IPS-20b (cell line): ENCODE measurements around the gene RNF217.

Source experiments
- H3K27ac ChIP-seq: one replicate; pipeline ENCODE4 v1.5.1; 2013; ENCODE audit warnings: low read length
- H3K27me3 ChIP-seq: 2 replicates; pipeline ENCODE4 v1.6.1; 2013; ENCODE audit warnings: mild to moderate bottlenecking, low read length, inconsistent platforms; ENCODE audit not compliant: insufficient read depth
- H3K36me3 ChIP-seq: 2 replicates; pipeline ENCODE4 v1.6.1; 2013; ENCODE audit warnings: low read depth, mild to moderate bottlenecking, inconsistent platforms, low read length, moderate library complexity; ENCODE audit not compliant: insufficient read depth
- H3K4me1 ChIP-seq: 2 replicates; pipeline ENCODE4 v1.6.1; 2013; ENCODE audit warnings: mild to moderate bottlenecking, control low read depth, inconsistent platforms, low read length, moderate library complexity; ENCODE audit not compliant: insufficient read depth
- H3K4me3 ChIP-seq: 2 replicates; pipeline ENCODE4 v1.5.1; 2013; ENCODE audit warnings: mild to moderate bottlenecking, low read length, inconsistent platforms
- H3K9ac ChIP-seq: 2 replicates; pipeline ENCODE4 v1.6.1; 2013; ENCODE audit warnings: low read depth, mild to moderate bottlenecking, inconsistent platforms, low read length, moderate library complexity
- H3K9me3 ChIP-seq: 2 replicates; pipeline ENCODE4 v1.6.1; 2013; ENCODE audit warnings: mild to moderate bottlenecking, low read depth, low read length, inconsistent platforms; ENCODE audit not compliant: insufficient read depth

The RNF217 gene

GRCh38 chr6:125046107-125046925 is 84.1 kb downstream of the RNF217 start:
- no peaks in the 10 kb centered on the region for H3K9me3 ChIP-seq
- peak overlapping the region; percentile 37 for H3K27ac ChIP-seq

DNA sequence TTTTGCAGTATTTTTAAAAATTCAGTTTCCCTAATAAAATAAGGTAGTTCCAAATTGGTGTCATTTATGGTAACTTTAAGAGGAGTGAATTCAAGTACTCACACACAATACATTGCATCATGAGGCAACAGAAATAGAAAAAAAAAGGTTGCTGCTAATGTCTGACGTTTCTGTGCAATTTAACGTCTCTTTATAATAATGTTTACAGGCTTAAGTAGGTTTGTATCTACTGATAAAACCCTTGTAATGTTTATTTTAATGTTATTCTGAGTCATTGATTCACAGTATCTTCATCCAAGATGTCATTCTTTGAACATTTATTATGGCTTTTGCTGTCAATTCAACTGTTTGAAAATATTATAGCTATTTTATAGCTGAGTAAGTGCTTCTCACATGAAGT is 86.0 kb downstream of the RNF217 start:
- Histone ChIP-seq H3K4me1 (peaks cover 11% of the 10 kb centered on the region; the same call in 1 of the 2 replicates), H3K36me3 (no peaks in the 10 kb centered on the region), H3K9ac (no peak overlapping the region), H3K9me3 (no peaks in the 10 kb centered on the region), H3K27me3 (no peaks in the 10 kb centered on the region), H3K4me3 (no peak overlapping the region), H3K27ac (no peak overlapping the region)

More at GRCh38 chr6:125046107-125046925, 84.1 kb downstream of the RNF217 start:
- H3K9ac ChIP-seq, result no peak overlapping the region
- no peaks in the 10 kb centered on the region for H3K27me3 ChIP-seq
- peak overlapping the region; percentile 36; the same call in 1 of the 2 replicates for H3K4me3 ChIP-seq
- peaks cover 12% of the 10 kb centered on the region; the same call in 1 of the 2 replicates for H3K4me1 ChIP-seq
- H3K36me3 ChIP-seq, result no peaks in the 10 kb centered on the region

DNA sequence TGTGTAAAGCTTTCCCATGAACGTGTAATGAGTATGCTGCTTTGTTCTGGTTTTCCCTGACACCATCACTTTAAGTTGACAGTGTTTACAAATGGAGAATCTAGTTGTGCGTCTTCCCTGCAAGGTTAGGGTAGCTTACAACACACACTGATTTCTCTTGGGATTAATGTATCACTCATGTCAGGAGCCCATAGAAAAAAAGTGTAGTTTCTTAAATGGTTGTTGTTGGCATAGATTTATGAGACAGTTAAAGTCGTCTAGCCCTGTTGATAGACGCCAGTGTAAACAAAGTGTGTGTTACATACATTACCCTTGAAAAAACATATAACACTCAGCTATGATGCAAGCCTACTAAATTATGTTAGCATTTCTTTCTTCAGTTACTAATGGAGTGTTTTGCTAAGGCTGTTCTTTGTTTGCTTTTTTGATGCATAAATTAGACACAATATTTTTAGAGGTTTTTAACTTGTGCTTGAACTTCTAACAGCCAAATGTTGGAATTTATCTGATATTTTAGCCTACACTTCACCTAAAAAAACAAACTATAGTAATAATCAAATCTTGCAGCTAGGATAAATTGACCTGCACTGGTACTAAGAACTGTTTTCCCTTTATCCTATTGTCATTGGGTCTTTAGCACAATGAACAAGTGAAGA is 88.6 kb downstream of the RNF217 start:
- H3K36me3 ChIP-seq, result no peaks in the 10 kb centered on the region
- H3K9me3 ChIP-seq, result no peaks in the 10 kb centered on the region
- H3K4me3 ChIP-seq, result no peak overlapping the region
- no peaks in the 10 kb centered on the region for H3K27me3 ChIP-seq
- H3K9ac ChIP-seq, result no peak overlapping the region
- H3K4me1 ChIP-seq, result peaks cover 6% of the 10 kb centered on the region; the same call in 1 of the 2 replicates
- H3K27ac ChIP-seq, result no peak overlapping the region

DNA sequence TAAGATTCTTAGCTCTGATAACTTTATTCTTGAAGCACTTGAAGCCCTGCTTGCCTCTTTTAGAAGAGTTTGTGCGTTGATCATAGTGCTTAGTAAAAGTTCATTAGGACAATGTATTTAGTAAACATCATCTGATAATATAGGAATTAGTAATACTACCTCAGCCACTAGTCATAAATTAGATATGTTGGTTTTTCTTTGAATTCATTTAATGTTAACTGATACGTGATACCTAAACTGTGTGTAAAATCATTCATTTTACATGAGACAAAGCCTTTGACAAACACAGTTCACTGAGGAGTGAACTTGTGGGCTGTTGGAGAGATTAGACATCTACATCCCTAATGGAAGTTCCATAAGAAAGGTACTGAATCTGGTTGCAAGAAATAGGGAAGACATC is 91.6 kb downstream of the RNF217 start:
- Histone ChIP-seq H3K9ac (no peak overlapping the region), H3K27me3 (no peaks in the 10 kb centered on the region), H3K9me3 (no peaks in the 10 kb centered on the region), H3K4me3 (no peak overlapping the region), H3K4me1 (no peaks in the 10 kb centered on the region), H3K36me3 (no peaks in the 10 kb centered on the region), H3K27ac (no peak overlapping the region)

GRCh38 chr6:125054331-125054730 is 92.1 kb downstream of the RNF217 start:
- no peaks in the 10 kb centered on the region for H3K27me3 ChIP-seq
- H3K4me1 ChIP-seq, result no peaks in the 10 kb centered on the region
- H3K27ac ChIP-seq, result no peak overlapping the region
- no peak overlapping the region for H3K4me3 ChIP-seq
- H3K9ac ChIP-seq, result no peak overlapping the region
- H3K9me3 ChIP-seq, result no peaks in the 10 kb centered on the region
- H3K36me3 ChIP-seq, result no peaks in the 10 kb centered on the region

DNA sequence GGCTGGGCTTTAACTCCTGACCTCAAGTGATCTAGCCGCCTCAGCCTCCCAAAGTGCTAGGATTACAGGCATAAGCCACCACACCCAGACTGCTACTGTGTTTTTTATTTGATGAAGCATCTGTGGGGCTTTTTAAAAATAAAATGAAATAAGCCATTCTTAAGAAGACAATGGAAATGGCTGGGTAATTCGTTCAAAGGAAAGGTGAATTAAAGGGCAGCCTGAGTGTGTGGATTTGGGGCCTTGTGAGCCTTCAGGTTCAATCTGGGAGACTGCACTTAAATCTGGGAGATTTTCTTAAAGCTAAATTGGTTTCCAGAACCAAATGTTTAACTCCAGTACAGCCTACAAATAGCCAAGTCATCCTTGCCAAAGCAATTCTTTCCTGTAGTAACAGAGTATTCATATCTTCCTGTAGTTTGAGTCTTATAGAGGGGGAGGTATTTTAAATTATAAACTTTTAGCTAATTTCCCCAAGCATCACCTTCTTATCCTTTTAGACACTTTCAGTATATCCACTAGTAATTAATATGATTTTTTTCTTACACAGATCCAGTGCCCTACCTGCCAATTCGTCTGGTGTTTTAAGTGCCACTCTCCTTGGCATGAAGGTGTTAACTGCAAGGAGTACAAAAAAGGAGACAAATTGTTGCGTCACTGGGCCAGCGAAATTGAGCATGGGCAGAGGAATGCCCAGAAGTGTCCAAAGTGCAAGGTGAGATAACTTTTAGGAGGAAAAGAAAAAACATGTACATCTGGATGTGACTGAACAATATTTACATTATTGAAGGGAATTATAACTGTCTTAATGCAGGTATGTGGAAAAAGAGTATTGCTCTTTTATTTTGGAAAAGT is 95.4 kb downstream of the RNF217 start:
- Histone ChIP-seq H3K36me3 (no peaks in the 10 kb centered on the region), H3K4me3 (no peak overlapping the region), H3K4me1 (no peaks in the 10 kb centered on the region), H3K9ac (no peak overlapping the region), H3K9me3 (no peaks in the 10 kb centered on the region), H3K27me3 (no peaks in the 10 kb centered on the region), H3K27ac (no peak overlapping the region)

- Histone ChIP-seq H3K27ac (no peak overlapping the region), H3K27me3 (no peaks in the 10 kb centered on the region), H3K9ac (no peak overlapping the region), H3K4me3 (no peak overlapping the region), H3K36me3 (no peaks in the 10 kb centered on the region), H3K4me1 (no peaks in the 10 kb centered on the region), H3K9me3 (no peaks in the 10 kb centered on the region)
Observed at GRCh38 chr6:125058546-125058945, 96.3 kb downstream of the RNF217 start.

- Histone ChIP-seq H3K4me3 (no peak overlapping the region), H3K27me3 (no peaks in the 10 kb centered on the region), H3K9ac (no peak overlapping the region), H3K36me3 (no peaks in the 10 kb centered on the region), H3K9me3 (no peaks in the 10 kb centered on the region), H3K27ac (no peak overlapping the region), H3K4me1 (no peaks in the 10 kb centered on the region)
Observed at GRCh38 chr6:125063307-125063706, 101.1 kb downstream of the RNF217 start.

- Histone ChIP-seq H3K27ac (no peak overlapping the region), H3K27me3 (no peaks in the 10 kb centered on the region), H3K4me3 (no peak overlapping the region), H3K9ac (no peak overlapping the region), H3K9me3 (no peaks in the 10 kb centered on the region), H3K36me3 (no peaks in the 10 kb centered on the region), H3K4me1 (no peaks in the 10 kb centered on the region)
Observed at GRCh38 chr6:125066140-125066539, 103.9 kb downstream of the RNF217 start.

GRCh38 chr6:125066964-125067363 is 104.7 kb downstream of the RNF217 start:
- Histone ChIP-seq H3K4me1 (no peaks in the 10 kb centered on the region), H3K27ac (no peak overlapping the region), H3K9me3 (no peaks in the 10 kb centered on the region), H3K36me3 (no peaks in the 10 kb centered on the region), H3K9ac (no peak overlapping the region), H3K4me3 (no peak overlapping the region), H3K27me3 (no peaks in the 10 kb centered on the region)

GRCh38 chr6:125067552-125067951 is 105.3 kb downstream of the RNF217 start:
- Histone ChIP-seq H3K4me1 (no peaks in the 10 kb centered on the region), H3K27me3 (no peaks in the 10 kb centered on the region), H3K36me3 (no peaks in the 10 kb centered on the region), H3K9ac (no peak overlapping the region), H3K4me3 (no peak overlapping the region), H3K27ac (no peak overlapping the region), H3K9me3 (no peaks in the 10 kb centered on the region)
